ENCODE data around the gene YBEY. TPM values are rescaled to one million over a fixed set of nuclear protein-coding genes. Genes with fewer than 3 reads are reported as not detected.

YBEY gene
- total RNA-seq, 1 donor from 2014 or later: 17.1 TPM

DNA sequence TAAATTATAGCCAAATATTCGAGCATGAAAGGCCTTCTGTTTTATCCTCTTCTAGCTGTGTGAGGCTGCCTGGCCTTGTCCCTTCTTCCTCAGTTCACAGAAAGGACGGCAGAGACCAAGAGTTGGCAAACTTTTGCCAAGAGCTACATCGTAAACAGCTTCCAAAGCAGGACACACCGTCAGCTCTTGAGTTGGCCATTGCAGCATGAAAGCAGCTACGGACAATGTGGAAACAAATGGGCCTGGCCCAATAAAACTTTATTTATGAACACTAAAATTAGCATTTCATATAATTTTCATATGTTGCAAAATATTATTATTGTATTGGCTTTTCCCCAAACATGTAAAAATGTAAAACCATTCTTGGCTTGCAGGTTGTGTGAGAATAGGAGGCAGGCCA, 26.8 kb downstream of the YBEY start:
- Histone ChIP-seq H3K4me3 (no peak overlapping the region), H3K27ac (replicated peaks) (no peak overlapping the region), H3K27me3 (ENCODE audit: low read depth) (no peaks in the 10 kb centered on the region), H3K4me1 (peaks cover 6% of the 10 kb centered on the region), H3K36me3 (no peaks in the 10 kb centered on the region), H3K9me3 (replicated peaks) (no peaks in the 10 kb centered on the region)
- intact Hi-C loops (cut with micrococcal nuclease): no loop called here
- DNase-seq: no peak
- TF ChIP-seq, protein P1, sequence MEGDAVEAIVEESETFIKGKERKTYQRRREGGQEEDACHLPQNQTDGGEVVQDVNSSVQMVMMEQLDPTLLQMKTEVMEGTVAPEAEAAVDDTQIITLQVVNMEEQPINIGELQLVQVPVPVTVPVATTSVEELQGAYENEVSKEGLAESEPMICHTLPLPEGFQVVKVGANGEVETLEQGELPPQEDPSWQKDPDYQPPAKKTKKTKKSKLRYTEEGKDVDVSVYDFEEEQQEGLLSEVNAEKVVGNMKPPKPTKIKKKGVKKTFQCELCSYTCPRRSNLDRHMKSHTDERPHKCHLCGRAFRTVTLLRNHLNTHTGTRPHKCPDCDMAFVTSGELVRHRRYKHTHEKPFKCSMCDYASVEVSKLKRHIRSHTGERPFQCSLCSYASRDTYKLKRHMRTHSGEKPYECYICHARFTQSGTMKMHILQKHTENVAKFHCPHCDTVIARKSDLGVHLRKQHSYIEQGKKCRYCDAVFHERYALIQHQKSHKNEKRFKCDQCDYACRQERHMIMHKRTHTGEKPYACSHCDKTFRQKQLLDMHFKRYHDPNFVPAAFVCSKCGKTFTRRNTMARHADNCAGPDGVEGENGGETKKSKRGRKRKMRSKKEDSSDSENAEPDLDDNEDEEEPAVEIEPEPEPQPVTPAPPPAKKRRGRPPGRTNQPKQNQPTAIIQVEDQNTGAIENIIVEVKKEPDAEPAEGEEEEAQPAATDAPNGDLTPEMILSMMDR (IDR thresholded peaks at IDR 0.05; ENCODE audit: borderline replicate concordance): no peak

DNA sequence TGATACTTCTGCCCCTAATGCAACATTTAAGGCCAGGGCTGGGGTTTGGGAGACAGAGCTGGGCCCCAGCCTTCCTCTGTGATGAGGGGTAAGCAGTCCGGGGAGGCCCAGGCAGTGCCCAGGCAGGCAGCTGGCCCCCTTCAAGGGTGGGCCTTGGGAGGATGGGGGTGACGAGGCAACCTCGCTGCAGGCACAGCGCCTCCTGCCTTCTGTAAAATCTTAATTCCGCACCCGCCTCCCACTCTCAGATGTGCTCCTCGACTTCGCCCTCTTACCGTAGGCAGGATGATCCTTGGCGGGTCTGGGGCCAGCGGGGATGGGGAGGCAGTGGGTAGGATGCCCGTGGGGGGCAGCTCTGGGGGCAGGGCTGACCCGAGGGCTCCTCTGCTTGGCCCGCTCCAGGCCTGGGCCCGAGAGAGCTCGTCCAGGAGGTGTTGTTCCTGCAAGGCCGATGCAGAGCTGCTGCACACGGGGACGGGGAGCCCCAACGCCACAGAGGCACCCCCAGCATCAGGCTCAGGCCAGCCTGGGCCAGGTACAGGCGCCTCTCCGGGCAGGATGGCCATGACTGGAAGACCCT, 28.4 kb downstream of the YBEY start:
- no peak for DNase-seq
- Histone ChIP-seq H3K36me3 (no peaks in the 10 kb centered on the region), H3K27me3 (ENCODE audit: low read depth) (no peaks in the 10 kb centered on the region), H3K4me3 (no peak overlapping the region), H3K9me3 (replicated peaks) (no peaks in the 10 kb centered on the region), H3K27ac (replicated peaks) (no peak overlapping the region), H3K4me1 (peaks cover 14% of the 10 kb centered on the region)
- TF ChIP-seq, protein P1 (IDR thresholded peaks at IDR 0.05; ENCODE audit: borderline replicate concordance): no peak
- intact Hi-C loops (cut with micrococcal nuclease): no loop called here

DNA sequence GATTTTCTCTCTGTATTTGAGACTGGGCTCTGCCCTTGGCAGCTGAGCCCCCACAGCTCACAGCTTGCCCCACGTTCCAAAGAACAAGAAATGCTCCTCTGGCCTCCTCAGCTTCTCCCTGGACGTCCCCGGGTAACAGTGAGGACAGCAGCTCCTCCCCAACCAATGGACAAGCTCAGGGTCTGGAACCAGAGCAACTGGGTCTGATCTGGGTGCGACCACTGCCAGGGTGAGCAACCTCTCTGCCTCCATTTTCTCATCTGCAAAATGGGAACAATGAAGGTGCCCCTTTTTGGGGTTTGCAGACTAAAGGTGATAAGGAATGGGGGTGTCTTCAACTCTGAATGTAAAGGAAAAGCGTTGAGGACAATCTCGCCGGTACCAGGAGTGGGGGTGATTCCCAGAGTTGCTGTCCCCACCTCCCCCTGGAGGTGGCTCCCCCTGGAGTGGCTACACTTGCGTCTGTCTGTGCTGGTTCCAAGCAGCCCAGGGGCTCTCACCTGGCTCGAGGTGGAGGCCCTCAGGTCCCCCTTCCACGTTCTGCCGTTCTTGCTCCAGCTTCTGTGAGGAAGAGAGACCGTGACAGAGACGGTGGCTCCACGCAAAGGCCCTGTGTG, 30.7 kb downstream of the YBEY start:
- TF ChIP-seq, protein P1 (IDR thresholded peaks at IDR 0.05; ENCODE audit: borderline replicate concordance): no peak

DNA sequence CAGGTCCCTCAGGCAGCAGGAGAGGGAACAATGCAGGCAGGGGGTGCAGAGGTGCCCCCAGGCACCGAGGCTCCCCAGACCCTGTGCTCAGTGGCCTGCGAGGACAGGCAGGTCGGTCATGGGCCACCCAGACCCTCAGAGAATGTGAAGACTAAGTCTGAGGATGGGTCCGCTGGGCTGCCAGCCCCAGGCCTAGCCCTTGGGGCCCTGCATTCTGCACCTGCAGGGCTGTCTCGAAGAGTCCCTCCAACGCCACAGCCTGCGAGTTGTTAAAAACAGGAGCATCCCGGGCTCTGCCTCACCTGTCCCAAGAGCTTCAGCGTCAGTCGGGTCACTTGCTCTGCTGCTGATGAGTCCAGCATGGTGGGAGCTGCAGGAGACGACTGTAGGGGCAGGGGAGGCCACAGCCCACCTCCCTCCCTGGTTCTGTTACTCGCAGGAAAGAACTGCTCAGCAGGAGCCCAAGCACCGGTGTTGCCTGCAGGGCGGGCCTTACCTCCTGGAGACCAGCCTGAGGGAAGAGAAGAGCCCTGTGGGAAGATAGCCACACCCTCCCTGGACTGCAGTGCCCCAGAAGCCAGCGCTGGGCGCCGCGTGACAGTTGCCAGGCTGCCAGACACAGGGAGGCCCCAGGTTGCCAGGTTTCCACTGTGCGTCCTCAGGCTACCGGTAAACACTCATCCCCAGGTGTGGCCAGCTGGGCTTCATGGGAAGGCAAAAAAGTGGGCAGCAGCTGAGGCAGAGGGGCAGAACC, 31.7 kb downstream of the YBEY start:
- intact Hi-C loops (cut with micrococcal nuclease): no loop called here
- peak; percentile 66 for DNase-seq
- H3K9me3 ChIP-seq (replicated peaks): no peaks in the 10 kb centered on the region
- H3K27ac ChIP-seq (replicated peaks): peak overlapping the region; percentile 23
- H3K36me3 ChIP-seq: no peaks in the 10 kb centered on the region
- TF ChIP-seq, protein P1 (IDR thresholded peaks at IDR 0.05; ENCODE audit: borderline replicate concordance): no peak
- H3K4me3 ChIP-seq: no peak overlapping the region
- no peaks in the 10 kb centered on the region for H3K27me3 ChIP-seq (ENCODE audit: low read depth)
- peaks cover 26% of the 10 kb centered on the region for H3K4me1 ChIP-seq

More for the DNA sequence above, 30.7 kb downstream of the YBEY start:
- Histone ChIP-seq H3K9me3 (replicated peaks) (no peaks in the 10 kb centered on the region), H3K4me3 (no peak overlapping the region), H3K4me1 (peaks cover 15% of the 10 kb centered on the region), H3K36me3 (no peaks in the 10 kb centered on the region), H3K27me3 (ENCODE audit: low read depth) (no peaks in the 10 kb centered on the region), H3K27ac (replicated peaks) (no peak overlapping the region)
- intact Hi-C loops (cut with micrococcal nuclease): no loop called here
- no peak for DNase-seq

DNA sequence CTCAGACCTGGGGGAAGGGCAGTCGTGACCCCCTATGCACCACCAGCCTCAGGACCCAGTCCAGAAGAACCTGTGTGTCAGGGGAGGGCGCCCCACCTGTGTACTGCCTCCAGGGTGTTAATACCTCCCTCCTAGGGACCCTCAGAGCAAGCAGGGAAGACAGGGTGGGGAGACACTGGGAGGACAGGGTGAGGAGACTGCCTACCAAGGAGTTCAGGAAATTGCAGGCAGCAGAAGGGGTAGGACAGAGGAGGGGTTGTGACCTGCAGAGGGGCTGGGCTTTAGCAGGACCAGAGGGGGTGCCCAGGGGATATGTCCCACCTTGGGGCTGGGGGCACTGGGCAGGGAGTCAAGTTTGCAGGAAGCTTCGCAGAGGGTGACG, 32.3 kb downstream of the YBEY start:
- peak overlapping the region; percentile 23 for H3K27ac ChIP-seq (replicated peaks)
- no peaks in the 10 kb centered on the region for H3K27me3 ChIP-seq (ENCODE audit: low read depth)
- H3K9me3 ChIP-seq (replicated peaks): no peaks in the 10 kb centered on the region
- intact Hi-C loops (cut with micrococcal nuclease): no loop called here
- H3K4me1 ChIP-seq: peaks cover 32% of the 10 kb centered on the region
- no peak for DNase-seq
- H3K4me3 ChIP-seq: no peak overlapping the region
- H3K36me3 ChIP-seq: no peaks in the 10 kb centered on the region
- TF ChIP-seq, protein P1 (IDR thresholded peaks at IDR 0.05; ENCODE audit: borderline replicate concordance): no peak

Data from left ventricle myocardium inferior (tissue), 1 donor.